ENCODE data around the gene SSBP2.
A peak's percentile ranks its signal among the peaks of the same experiment; 100 is the strongest.
"Not testable (repeated sequence)": the region's sequence is repeated elsewhere in the genome, so short reads cannot be mapped to it uniquely, and the experiment has no call there.

The SSBP2 gene

GRCh38 chr5:81604193-81604592 is 146.7 kb downstream of the SSBP2 start:
- H3K9ac ChIP-seq (ENCODE audit: low read depth, low read length), result no peak overlapping the region
- peaks cover 38% of the 10 kb centered on the region for H3K4me1 ChIP-seq (ENCODE audit: control insufficient read depth, insufficient read depth, low read length)
- H3K9me3 ChIP-seq (ENCODE audit: control insufficient read depth, insufficient read depth, low read length), result no peaks in the 10 kb centered on the region
- H3K27ac ChIP-seq (ENCODE audit: low read depth, low read length), result no peak overlapping the region
- no peaks in the 10 kb centered on the region for H3K36me3 ChIP-seq (ENCODE audit: control insufficient read depth, insufficient read depth, low read length)
- H3K4me3 ChIP-seq (ENCODE audit: low read depth, low read length), result no peak overlapping the region
- no peaks in the 10 kb centered on the region for H3K27me3 ChIP-seq (ENCODE audit: control insufficient read depth, insufficient read depth, low read length)

DNA sequence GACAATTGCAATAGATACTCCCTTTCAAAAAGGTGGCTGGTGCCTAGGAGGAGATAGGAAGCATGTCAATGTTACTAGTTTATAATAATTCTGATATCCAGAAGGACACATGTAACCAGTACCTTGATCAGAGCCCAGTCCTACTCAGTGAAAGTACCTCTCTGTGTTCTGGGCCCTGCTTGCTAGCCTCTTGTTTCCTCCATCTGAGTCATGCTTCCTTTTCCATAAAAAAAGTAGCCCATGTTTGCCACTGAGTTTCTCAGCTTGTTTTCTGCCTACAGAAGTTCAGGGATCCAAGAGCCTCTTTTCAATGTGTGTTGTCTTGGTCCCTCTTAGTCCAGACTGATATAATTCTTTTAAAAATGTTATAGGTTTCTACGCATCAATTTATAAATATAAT is 149.0 kb downstream of the SSBP2 start:
- no peak overlapping the region for H3K9ac ChIP-seq (ENCODE audit: low read depth, low read length)
- H3K9me3 ChIP-seq (ENCODE audit: control insufficient read depth, insufficient read depth, low read length), result 0 out of 2 replicates have a peak, but pooled peaks cover 5% of the 10 kb centered on the region
- no peak overlapping the region for H3K4me3 ChIP-seq (ENCODE audit: low read depth, low read length)
- H3K27me3 ChIP-seq (ENCODE audit: control insufficient read depth, insufficient read depth, low read length), result no peaks in the 10 kb centered on the region
- no peaks in the 10 kb centered on the region for H3K36me3 ChIP-seq (ENCODE audit: control insufficient read depth, insufficient read depth, low read length)
- H3K27ac ChIP-seq (ENCODE audit: low read depth, low read length), result peak overlapping the region; percentile 57
- peaks cover 35% of the 10 kb centered on the region for H3K4me1 ChIP-seq (ENCODE audit: control insufficient read depth, insufficient read depth, low read length)

DNA sequence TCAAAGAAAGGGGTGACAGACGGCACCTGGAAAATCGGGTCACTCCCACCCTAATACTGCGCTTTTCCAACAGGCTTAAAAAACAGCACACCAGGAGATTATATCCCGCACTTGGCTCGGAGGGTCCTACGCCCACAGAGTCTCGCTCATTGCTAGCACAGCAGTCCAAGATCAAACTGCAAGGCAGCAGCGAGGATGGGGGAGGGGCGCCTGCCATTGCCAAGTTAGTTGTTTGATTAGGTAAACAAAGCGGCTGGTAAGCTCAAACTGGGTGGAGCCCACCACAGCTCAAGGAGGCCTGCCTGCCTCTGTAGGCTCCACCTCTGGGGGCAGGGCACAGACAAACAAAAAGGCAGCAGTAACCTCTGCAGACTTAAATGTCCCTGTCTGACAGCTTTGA is 158.8 kb downstream of the SSBP2 start:
- not testable (repeated sequence) for H3K27ac ChIP-seq (ENCODE audit: low read depth, low read length); H3K9ac ChIP-seq (ENCODE audit: low read depth, low read length); H3K9me3 ChIP-seq (ENCODE audit: control insufficient read depth, insufficient read depth, low read length); H3K4me3 ChIP-seq (ENCODE audit: low read depth, low read length); H3K36me3 ChIP-seq (ENCODE audit: control insufficient read depth, insufficient read depth, low read length); H3K27me3 ChIP-seq (ENCODE audit: control insufficient read depth, insufficient read depth, low read length)
- peaks cover 16% of the 10 kb centered on the region for H3K4me1 ChIP-seq (ENCODE audit: control insufficient read depth, insufficient read depth, low read length)

- Histone ChIP-seq H3K27me3 (ENCODE audit: control insufficient read depth, insufficient read depth, low read length) (no peaks in the 10 kb centered on the region), H3K36me3 (ENCODE audit: control insufficient read depth, insufficient read depth, low read length) (no peaks in the 10 kb centered on the region), H3K4me3 (ENCODE audit: low read depth, low read length) (no peak overlapping the region), H3K4me1 (ENCODE audit: control insufficient read depth, insufficient read depth, low read length) (peaks cover 16% of the 10 kb centered on the region), H3K9me3 (ENCODE audit: control insufficient read depth, insufficient read depth, low read length) (peaks cover 6% of the 10 kb centered on the region), H3K9ac (ENCODE audit: low read depth, low read length) (no peak overlapping the region; the same call in 1 of the 2 replicates), H3K27ac (ENCODE audit: low read depth, low read length) (peak overlapping the region; percentile 84)
Measured at GRCh38 chr5:81590498-81591384, 160.2 kb downstream of the SSBP2 start.

- no peak overlapping the region for H3K9ac ChIP-seq (ENCODE audit: low read depth, low read length)
- no peaks in the 10 kb centered on the region for H3K36me3 ChIP-seq (ENCODE audit: control insufficient read depth, insufficient read depth, low read length)
- no peak overlapping the region for H3K4me3 ChIP-seq (ENCODE audit: low read depth, low read length)
- no peak overlapping the region for H3K27ac ChIP-seq (ENCODE audit: low read depth, low read length)
- H3K4me1 ChIP-seq (ENCODE audit: control insufficient read depth, insufficient read depth, low read length), result no peaks in the 10 kb centered on the region
- H3K9me3 ChIP-seq (ENCODE audit: control insufficient read depth, insufficient read depth, low read length), result no peaks in the 10 kb centered on the region
- no peaks in the 10 kb centered on the region for H3K27me3 ChIP-seq (ENCODE audit: control insufficient read depth, insufficient read depth, low read length)
Measured at GRCh38 chr5:81579262-81579924, 171.5 kb downstream of the SSBP2 start.

- Histone ChIP-seq H3K9me3 (ENCODE audit: control insufficient read depth, insufficient read depth, low read length) (no peaks in the 10 kb centered on the region), H3K4me3 (ENCODE audit: low read depth, low read length) (no peak overlapping the region), H3K27me3 (ENCODE audit: control insufficient read depth, insufficient read depth, low read length) (no peaks in the 10 kb centered on the region), H3K27ac (ENCODE audit: low read depth, low read length) (no peak overlapping the region), H3K36me3 (ENCODE audit: control insufficient read depth, insufficient read depth, low read length) (no peaks in the 10 kb centered on the region), H3K9ac (ENCODE audit: low read depth, low read length) (no peak overlapping the region), H3K4me1 (ENCODE audit: control insufficient read depth, insufficient read depth, low read length) (no peaks in the 10 kb centered on the region)
Measured at GRCh38 chr5:81577091-81577490, 173.8 kb downstream of the SSBP2 start.

GRCh38 chr5:81575924-81576323 is 175.0 kb downstream of the SSBP2 start:
- Histone ChIP-seq H3K4me3 (ENCODE audit: low read depth, low read length) (no peak overlapping the region), H3K27me3 (ENCODE audit: control insufficient read depth, insufficient read depth, low read length) (no peaks in the 10 kb centered on the region), H3K36me3 (ENCODE audit: control insufficient read depth, insufficient read depth, low read length) (no peaks in the 10 kb centered on the region), H3K27ac (ENCODE audit: low read depth, low read length) (no peak overlapping the region), H3K9me3 (ENCODE audit: control insufficient read depth, insufficient read depth, low read length) (no peaks in the 10 kb centered on the region), H3K4me1 (ENCODE audit: control insufficient read depth, insufficient read depth, low read length) (no peaks in the 10 kb centered on the region), H3K9ac (ENCODE audit: low read depth, low read length) (no peak overlapping the region)

- no peaks in the 10 kb centered on the region for H3K27me3 ChIP-seq (ENCODE audit: control insufficient read depth, insufficient read depth, low read length)
- H3K9me3 ChIP-seq (ENCODE audit: control insufficient read depth, insufficient read depth, low read length), result no peaks in the 10 kb centered on the region
- H3K36me3 ChIP-seq (ENCODE audit: control insufficient read depth, insufficient read depth, low read length), result no peaks in the 10 kb centered on the region
Measured at GRCh38 chr5:81572201-81572600, 178.7 kb downstream of the SSBP2 start.

DNA sequence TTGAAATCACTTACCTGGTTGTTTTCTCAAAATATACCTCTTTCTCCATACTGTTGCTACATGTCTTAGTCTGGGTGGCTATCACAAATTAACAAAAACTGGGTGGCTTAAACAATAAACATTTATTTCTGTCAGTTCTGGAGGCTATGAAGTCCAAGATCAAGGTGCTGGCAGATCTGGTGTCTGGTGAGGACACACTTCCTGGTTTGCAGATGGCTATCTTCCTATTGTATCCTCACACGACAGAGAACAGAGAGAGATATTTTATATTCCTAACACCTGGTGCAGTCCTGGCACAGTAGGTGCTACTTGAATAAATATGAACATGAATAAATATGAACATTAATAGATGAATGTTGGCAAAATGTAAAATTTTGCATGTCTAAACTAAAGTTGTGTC is 192.7 kb downstream of the SSBP2 start:
- H3K4me1 ChIP-seq (ENCODE audit: control insufficient read depth, insufficient read depth, low read length), result no peaks in the 10 kb centered on the region

More at GRCh38 chr5:81572201-81572600, 178.7 kb downstream of the SSBP2 start:
- Histone ChIP-seq H3K4me3 (ENCODE audit: low read depth, low read length) (no peak overlapping the region), H3K4me1 (ENCODE audit: control insufficient read depth, insufficient read depth, low read length) (no peaks in the 10 kb centered on the region), H3K27ac (ENCODE audit: low read depth, low read length) (no peak overlapping the region), H3K9ac (ENCODE audit: low read depth, low read length) (no peak overlapping the region)

GRCh38 chr5:81556809-81557208 is 194.1 kb downstream of the SSBP2 start:
- H3K4me3 ChIP-seq (ENCODE audit: low read depth, low read length), result no peak overlapping the region
- H3K9me3 ChIP-seq (ENCODE audit: control insufficient read depth, insufficient read depth, low read length), result no peaks in the 10 kb centered on the region
- no peaks in the 10 kb centered on the region for H3K36me3 ChIP-seq (ENCODE audit: control insufficient read depth, insufficient read depth, low read length)
- no peak overlapping the region for H3K9ac ChIP-seq (ENCODE audit: low read depth, low read length)
- no peak overlapping the region for H3K27ac ChIP-seq (ENCODE audit: low read depth, low read length)
- no peaks in the 10 kb centered on the region for H3K27me3 ChIP-seq (ENCODE audit: control insufficient read depth, insufficient read depth, low read length)
- H3K4me1 ChIP-seq (ENCODE audit: control insufficient read depth, insufficient read depth, low read length), result 0 out of 2 replicates have a peak, but pooled peaks cover 3% of the 10 kb centered on the region

More for the DNA sequence above, 192.7 kb downstream of the SSBP2 start:
- Histone ChIP-seq H3K27me3 (ENCODE audit: control insufficient read depth, insufficient read depth, low read length) (no peaks in the 10 kb centered on the region), H3K9me3 (ENCODE audit: control insufficient read depth, insufficient read depth, low read length) (no peaks in the 10 kb centered on the region), H3K4me3 (ENCODE audit: low read depth, low read length) (no peak overlapping the region), H3K36me3 (ENCODE audit: control insufficient read depth, insufficient read depth, low read length) (no peaks in the 10 kb centered on the region), H3K9ac (ENCODE audit: low read depth, low read length) (no peak overlapping the region), H3K27ac (ENCODE audit: low read depth, low read length) (no peak overlapping the region)

GRCh38 chr5:81555865-81556264 is 195.0 kb downstream of the SSBP2 start:
- no peaks in the 10 kb centered on the region for H3K36me3 ChIP-seq (ENCODE audit: control insufficient read depth, insufficient read depth, low read length)
- no peak overlapping the region for H3K4me3 ChIP-seq (ENCODE audit: low read depth, low read length)
- H3K9me3 ChIP-seq (ENCODE audit: control insufficient read depth, insufficient read depth, low read length), result no peaks in the 10 kb centered on the region
- no peaks in the 10 kb centered on the region for H3K27me3 ChIP-seq (ENCODE audit: control insufficient read depth, insufficient read depth, low read length)
- H3K9ac ChIP-seq (ENCODE audit: low read depth, low read length), result no peak overlapping the region
- H3K27ac ChIP-seq (ENCODE audit: low read depth, low read length), result no peak overlapping the region
- H3K4me1 ChIP-seq (ENCODE audit: control insufficient read depth, insufficient read depth, low read length), result 0 out of 2 replicates have a peak, but pooled peaks cover 3% of the 10 kb centered on the region
